Renal pelvis (tissue), 4 donors: Measurements from ENCODE around the gene IREB2. TPM values are rescaled to one million over a fixed set of nuclear protein-coding genes. Genes with fewer than 3 reads are reported as not detected.
"Not testable (repeated sequence)": the region's sequence is repeated elsewhere in the genome, so short reads cannot be mapped to it uniquely, and the experiment has no call there.

Experiments
- DNase-seq: peaks from one replicate; pipeline ENCODE4 v3.0.0-alpha.2; 2013
- polyA plus RNA-seq, 3 donors: library from polyadenylated mRNA; unstranded; fragments of 120-200 nt; gene quantifications; one replicate each; pipeline ENCODE4 v1.2.1, GENCODE V29; 2013; ENCODE audit not compliant: insufficient read length in 3 of 3

The IREB2 gene
- polyA plus RNA-seq, 3 donors: 49.6 to 71.5 (median 64.5) TPM

DNA sequence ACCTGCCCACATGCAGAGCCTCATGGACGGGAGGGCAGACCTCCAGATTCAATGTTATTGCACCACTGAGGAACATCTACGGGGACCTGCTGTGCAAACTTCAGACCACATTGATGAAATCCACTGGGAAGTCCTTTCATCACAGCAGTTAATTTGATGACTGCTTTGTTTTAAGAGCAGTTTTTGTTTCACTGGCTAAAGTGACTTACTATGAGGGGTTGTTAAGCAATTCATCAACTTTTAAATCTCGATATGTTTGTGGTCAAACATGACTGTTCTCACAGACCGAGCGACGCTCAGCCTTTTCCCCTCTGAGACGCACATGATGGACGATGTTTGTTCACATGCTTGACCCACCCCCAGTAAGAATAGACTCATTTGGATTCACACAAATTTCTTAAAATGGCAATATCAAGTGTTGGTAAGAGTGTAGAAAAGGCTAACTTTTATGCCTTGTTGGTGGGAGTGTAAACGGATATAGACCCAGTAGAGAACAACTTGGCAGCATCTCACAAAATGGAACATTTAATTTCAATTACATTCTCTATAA, 35.9 kb upstream of the IREB2 start:
- DNase-seq: no peak

DNA sequence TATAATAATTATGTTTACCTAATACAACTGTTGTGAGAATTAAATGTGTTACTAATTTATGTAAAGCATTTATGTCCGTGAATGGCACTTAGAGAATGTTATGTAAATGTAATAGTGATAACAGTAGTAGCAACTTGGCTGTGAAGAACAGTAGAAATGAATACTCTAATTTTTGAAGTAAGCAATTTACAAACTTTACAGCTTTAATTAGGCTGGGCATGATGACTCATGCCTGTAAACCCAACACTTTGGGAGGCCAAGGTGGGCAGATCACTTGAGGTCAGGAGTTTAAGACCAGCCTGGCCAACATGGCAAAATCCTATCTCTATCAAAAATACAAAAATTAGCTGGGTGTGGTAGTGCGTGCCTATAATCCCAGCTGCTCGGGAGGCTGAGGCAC, 33.9 kb upstream of the IREB2 start:
- DNase-seq: no peak

DNA sequence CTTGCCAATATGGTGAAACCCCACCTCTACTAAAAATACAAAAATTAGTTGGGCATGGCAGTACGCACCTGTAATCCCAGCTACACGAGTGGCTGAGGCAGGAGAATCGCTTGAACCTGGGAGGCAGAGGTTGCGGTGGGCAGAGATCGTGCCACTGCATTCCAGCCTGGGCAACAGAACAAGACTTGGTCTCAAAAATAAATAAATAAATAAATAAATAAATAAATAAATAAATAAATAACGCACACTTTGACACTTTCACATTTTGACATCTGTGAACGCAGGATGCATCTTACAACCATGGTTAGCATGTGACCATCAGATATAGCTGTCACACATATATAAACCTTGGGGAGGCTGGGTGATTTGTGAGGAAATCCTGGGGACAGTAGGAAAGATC, 33.2 kb upstream of the IREB2 start:
- not testable (repeated sequence) for DNase-seq

DNA sequence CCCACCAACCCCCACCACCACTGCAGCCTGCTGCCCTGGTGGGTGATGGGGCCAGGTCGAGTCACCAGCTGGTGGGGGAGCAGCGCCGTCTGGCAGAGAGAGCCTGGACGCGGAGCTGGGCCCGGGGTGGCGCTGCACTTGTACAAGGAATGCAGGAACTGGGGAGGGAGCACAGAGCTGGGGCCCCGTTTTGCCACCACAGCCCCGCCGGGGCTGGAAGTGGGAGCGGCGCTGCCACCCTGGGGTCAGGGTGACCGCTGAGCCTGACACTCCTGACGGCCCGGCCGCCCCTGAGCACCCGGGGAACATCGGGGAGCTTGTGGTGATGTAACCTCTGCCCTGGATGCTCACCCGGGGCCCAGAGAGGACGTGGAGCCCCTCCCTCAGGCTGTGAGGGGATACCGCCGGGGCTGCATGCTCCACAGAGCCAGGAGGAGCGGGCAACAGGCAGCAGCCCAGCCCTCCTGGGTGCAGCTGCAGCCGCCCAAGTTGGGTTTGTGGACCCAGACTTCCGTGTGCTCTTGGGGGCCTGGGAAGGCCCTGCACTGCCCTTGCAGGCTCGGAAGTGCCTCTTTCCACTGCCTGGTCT, 32.6 kb upstream of the IREB2 start:
- DNase-seq: no peak

DNA sequence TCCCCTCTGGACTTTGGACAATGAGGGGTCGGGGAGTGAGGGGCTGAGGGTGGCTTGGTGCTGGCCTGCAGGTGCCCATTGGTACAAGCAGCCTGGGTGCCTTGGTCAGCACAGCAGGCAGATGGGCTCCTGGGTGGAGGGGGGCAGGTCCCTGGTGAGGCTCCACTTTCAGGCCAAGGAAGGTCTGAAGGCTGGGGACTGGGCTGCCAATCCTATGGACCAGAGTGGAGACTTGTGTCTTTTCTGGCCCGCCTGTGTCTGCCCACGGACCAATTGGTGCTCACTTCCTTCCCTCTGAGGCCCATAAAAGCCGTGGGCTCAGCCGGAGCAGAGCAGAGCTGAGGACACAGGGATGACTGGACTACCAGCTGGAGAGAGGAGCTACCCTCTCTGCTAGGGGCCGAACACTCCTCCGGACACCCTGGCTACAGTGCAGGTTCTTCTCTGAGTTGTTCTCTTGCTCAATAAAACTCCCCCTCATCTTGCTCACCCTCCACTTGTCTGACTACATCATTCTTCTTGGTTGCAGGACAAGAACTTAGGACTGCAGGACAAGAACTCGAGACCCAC, 31.9 kb upstream of the IREB2 start:
- DNase-seq: no peak

DNA sequence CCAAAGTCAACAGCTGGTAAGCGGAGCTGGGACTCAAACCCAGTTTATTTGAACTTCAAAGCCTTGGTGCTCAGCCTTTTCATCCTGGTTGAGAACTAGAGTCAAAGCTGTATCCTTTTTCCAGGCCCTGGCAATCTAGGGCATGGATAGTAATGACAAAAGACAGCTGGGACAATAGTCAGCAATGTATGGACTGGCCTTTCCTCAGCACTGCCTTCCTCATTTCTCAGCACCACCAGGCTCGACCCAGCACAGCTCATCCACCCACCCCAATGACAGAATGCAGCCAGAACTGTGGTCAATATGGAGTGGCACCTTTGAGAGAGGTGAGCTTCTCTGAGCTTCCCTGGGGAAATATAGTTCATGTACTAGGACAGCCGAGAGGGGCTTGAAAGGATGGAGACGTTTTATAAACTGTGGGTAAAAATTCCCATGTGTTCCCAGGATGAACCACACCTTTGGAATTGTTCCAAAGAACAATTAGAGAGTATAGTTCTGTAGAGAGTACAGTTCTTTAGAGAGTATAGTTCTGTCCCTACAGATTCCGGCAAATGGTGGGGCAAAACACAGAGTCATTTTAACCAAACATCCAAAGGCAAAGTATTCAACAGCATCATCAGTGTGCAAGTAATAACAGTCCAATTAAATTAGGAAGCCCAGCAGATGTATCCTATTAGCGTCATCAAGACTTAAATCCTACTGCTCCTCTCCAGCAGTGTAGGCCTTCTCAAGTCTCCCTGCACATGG, 30.2 kb upstream of the IREB2 start:
- no peak for DNase-seq

DNA sequence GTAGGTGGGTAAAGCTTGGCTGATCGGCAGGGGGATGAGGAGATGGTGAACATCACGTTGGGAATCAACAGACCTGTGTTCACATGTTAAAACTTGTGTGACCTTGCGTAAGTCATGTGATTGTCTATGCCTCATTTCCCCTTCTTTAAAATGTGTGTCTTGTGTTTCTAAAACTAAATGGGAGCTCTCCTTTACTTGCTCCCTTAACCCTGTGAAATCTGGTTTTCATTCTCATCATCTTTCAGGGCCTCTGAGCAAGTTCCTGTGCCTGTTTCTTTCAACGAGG, 29.7 kb upstream of the IREB2 start:
- DNase-seq: no peak

DNA sequence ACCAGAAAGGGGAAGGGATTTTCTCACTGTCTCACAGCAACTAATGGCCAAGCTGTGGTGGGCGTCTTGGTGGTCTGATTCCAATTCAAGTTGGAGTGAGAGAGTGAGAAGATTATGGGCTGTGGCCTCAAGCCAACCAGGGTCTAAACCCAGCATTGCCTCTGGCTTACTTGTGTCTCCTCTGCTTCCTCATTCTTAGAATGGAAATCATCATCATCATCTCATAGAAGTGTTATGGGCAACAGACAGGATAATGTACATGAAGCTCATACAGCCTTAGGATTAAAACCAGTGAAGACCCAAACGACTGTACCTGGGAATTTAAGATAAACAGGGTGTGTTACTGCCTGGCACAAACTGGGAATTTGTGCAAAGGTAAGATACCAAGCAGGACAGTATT, 29.1 kb upstream of the IREB2 start:
- no peak for DNase-seq

DNA sequence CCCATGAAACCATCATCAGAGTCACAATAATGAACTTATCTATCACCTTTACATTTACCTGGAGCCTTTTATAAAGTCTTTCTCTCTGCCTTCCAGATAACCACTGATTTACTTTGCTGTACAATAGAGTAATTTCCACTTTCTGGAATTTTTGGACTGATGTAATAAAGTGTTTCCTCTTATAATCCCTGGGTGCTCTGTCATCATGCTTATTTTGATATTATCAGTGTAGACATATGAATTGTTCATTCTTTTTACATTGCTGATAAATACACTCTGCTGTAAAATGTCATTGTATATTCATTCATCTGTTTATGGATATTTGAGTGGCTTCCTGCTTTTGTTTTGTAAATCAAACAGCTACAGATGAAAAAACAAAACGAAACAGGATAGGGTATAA, 27.0 kb upstream of the IREB2 start:
- no peak for DNase-seq

DNA sequence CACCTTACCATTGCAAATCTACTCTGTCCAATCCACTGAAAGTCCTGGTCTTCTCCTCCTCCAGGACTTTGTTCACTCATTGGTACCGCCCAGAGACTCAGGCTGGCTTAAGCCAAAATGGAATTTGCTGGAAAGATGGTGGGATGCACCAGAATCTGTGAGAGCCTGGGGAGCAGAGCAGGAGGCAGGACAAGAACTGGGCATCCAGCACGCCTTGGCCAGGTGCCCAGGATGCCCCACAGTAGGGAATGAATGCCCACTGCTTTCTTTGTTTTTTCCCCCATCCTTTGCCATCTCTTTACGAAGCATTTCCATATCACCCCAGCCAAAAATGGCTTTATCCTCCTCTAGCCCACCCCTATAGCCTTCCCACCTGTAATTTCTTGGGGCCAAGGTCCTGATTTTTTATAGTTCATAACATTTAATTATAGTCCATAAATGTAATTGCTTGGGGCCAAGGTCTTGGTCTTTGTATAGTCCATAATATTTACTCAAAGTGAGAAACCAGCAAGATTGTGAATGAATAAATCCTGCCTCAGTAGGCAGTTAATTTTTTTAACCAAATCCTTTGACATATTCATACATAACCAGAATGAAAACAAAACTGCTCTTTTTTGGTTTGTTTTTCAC, 23.3 kb upstream of the IREB2 start:
- no peak for DNase-seq

DNA sequence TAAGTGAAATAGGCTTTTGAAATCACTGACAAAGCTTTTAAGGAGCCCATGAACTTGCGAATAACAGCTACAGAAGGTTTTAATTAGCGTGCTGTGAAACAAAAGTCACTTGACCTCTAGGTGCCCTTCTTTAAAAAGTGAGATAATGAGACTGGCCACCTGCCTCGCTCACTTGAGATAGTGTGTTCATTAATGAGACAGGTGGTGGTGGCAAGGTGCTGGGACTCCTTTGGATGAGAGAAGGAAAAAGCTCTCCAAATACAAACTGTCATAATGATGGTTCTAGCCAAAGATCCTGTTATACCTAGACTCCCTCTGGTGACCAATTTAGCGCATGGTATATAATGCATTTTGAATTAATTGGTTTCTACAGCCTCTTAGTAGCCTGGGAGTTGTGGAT, 22.7 kb upstream of the IREB2 start:
- DNase-seq: peak; percentile 28

DNA sequence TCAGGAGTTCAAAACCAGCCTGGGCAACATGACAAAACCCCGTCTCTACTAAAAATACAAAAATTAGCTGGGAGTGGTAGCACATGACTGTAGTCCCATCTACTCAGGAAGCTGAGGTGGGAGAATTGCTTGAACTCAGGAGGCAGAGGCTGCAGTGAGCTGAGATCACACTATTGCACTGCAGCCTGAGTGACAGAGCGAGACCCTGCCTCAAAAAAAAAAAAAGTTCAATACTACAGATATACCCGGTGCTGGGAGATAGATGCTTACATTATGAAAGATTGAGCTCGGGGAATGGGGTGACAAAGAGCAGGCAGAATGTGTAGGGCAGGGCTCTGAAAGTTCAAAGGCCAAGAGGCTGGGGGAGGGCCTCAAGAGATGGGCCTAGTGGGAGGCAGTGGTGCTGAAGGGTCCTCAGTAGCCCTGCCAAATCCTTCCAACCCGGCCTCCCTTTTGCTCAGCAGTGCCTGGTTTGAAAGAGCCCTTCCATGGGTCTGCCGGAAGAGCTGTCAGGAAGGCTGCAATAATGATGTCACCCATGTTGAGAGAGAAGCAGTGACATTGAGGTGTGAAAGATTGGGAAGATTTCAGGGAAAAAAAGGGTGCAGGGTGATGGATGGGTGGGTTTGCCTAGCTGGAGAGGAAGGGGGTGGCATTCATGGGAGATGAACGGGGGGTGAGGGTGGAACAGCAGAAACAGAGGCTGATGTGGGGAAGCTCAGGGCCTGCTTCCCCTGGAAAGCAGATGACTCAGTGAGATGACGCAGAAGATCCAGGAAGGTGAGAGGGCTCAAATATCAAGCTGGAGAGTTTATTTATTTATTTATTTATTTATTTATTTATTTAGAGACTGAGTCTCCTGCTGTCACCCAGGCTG, 20.0 kb upstream of the IREB2 start:
- DNase-seq: no peak

DNA sequence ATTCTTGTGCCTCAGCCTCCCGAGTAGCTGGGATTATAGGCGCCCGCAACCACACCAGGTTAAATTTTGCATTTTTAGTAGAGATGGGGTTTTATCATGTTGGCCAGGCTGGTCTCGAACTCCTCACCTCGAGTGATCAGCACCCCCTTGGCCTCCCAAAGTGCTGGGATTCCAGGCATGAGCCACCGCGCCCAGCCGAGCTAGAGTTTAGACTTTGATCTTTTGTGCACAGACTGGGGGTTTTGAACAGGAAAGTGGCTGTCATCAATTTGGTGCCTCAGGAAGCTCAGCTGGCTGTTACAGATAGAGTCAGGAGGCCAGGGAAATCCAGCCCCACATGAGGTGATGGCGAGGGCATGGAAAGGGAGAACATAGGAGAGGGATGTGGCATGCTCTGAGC, 19.3 kb upstream of the IREB2 start:
- no peak for DNase-seq

DNA sequence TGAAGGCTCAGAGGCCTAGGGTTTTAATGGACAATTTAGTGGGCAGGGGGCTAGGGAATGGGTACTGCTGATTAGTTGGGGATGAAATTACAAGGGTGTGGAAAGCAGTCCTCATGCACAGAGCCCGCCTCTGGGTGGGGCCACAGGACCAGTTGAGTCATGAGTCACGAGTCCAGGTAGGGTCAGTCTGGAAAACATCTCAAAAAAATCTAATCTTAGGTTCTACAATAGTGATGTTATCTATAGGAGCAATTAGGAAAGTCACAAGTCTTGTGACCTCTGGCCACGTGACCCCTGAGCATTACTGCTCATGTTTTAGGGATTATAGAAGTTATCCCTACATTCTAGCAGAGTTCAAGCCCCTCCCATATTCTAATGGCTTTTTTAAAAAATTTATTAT, 18.6 kb upstream of the IREB2 start:
- no peak for DNase-seq

DNA sequence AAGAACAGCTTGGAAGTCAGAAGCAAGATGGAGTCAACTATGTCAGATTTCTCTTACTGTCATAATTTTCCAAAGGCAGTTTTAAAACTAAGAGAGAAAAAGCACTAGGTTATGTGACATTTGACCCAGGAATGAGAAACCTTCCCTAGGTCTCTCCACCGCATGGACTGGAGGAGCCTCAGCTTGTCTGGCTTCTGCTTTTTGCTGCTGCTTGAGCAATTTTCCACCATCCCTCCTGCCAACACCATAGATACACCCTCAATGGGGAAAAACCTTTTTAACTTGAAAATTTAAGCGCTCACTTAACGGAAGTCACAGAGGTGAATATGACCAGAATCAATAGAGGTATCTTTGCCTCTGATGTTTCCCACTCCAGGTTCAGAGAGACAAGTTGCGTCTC, 17.8 kb upstream of the IREB2 start:
- no peak for DNase-seq

DNA sequence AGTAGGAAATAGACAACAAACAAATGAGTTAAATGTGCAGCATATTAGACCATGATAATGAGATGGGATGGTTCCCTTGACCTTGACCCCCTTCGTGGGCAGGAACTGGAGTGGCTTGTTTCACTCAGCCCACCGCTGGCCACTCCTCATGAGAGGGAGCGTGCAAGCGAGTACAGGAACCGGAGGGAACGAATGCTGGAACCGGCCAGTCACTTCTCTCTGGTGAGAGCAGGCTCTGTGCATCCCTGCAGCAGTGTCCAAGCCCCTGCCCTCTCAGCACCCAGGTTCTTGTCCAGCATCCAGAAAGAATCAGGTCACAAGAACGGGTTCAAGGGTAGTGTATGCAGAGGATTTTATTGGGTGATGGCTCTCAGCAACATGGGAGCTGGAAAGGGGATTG, 17.2 kb upstream of the IREB2 start:
- no peak for DNase-seq

DNA sequence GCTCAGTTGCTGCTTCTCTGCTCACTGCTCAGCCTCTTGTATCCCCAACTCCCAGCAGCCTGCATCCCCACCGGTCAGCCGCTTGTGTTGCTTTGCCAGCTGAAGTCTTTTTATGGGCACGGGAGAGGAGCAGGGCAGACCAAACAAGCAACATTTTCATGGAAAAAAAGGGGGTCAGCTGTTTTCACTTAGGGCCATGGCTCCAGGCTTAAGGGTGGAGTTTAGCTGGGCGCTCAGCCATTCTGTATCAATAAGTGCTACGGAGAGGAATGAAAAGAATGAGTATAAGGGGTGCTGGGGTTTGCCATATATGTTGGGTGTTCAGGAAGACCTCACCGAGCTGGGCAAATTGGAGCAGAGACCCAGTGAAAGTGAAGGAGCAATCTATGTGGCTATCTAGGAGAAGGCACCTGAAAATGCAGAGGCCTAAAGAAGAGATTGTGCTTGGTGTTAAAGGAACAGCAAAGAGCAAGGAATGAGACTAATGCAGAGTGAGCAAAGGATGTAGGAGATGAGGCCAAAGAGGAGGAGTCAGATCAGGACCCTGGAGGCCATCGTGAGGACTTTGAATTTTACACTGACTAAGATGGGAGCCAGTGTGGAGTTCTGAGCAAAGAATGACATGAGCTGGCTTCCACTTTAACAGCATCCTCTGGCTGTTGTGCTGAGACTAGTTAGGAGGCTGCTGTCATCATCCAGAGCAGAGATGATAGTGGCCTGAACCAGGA, 16.6 kb upstream of the IREB2 start:
- no peak for DNase-seq

DNA sequence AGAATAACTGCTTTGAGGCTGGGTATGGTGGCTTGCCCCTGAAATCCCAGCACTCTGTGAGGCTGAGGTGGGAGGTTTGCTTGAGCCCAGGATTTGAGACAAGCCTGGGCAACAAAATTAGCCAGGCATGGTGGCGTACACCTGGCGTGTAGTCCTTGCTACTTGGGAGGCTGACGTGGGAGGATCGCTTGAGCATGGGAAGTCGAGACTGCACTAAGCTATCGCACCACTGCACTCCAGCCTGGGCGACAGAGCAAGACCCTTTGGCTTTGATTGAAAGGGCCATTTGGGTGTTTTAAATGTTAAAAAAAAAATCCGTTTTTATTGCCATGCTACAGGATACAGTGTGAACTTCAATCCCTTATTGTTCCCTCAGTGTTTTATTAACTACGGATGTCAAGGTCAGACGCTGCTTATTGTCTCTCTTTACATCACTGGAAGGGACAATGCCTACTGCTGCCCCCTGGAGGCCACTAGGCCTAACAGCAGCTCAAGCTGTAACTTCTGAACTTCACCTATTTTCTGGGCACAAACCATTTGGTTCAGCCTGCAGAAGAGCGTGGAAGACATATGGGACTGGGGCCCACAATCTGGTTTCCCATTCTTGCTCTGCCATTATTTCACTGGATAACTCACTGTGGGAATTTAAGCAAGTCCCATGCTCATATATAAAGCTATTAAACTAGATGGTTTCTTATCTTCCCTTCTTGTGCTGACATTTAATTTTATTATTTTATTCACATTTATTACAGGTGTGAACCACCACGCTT, 15.3 kb upstream of the IREB2 start:
- peak; percentile 63 for DNase-seq

DNA sequence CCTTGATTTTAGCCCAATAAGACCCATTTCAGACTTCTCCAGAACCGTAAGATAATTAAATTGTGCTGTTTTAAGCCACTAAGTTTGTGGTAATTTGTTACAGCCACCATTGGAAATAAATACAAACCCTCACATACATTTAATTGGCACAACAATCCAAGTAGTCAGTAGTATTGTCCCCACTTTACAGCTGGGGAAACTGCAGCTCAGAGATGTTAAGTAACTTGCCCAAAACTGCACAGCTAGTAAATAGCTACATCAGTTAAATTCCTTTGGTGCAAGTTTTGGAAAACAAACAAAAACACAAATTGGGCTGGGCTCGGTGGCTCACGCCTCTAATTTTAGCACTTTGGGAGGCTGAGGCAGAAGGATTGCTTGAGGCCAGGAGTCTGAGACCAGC, 13.3 kb upstream of the IREB2 start:
- no peak for DNase-seq

DNA sequence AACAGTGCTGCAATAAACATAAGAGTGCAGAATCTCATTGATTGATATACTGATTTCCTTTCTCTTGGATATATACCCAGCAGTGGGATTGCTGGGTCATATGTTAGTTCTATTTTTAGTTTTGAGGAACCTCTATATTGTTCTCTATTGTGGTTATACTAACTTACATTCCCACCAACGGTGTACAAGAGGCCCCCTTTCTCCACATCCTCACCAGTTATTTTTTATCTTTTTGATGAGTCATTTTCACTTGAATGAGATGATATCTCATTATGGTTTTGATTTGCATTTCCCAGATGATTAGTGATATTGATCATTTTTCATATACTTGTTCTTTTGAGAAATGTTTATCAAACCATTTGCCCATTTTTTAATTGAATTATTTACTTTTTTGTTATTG, 12.4 kb upstream of the IREB2 start:
- DNase-seq: no peak

DNA sequence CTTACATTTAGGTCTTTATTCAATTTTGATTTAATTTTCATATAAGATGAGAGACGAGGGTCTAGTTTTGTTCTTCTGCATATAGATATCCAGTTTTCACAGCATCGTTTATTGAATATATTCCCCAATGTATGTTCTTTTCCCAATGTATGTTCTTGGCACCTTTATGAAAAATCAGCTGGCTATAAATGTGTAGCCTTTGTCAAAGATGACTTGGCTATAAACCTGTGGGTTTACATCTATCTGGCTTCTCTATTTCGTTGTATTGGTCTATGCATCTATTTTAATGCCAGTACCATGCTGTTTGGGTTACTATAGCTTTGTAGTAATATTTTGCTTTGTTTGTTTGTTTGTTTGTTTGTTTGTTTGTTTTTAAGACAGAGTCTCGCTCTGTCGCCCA, 11.7 kb upstream of the IREB2 start:
- no peak for DNase-seq
